GM12891 (cell line): ENCODE measurements around the gene SLC22A8.

ENCODE experiments used
- DNase-seq: peaks from one replicate; pipeline ENCODE4 v3.0.0; 2011; ENCODE audit warnings: low spot score; ENCODE audit not compliant: insufficient read length
- FAIRE-seq: peaks from 2 replicates; lab custom pipeline; 2011; peaks lifted over from hg19 to GRCh38; lab: Jason Lieb, UNC
- PAX5 ChIP-seq: IDR thresholded peaks from 2 replicates; pipeline ENCODE4 v1.6.1; 2011; ENCODE audit warnings: low read length, moderate library complexity, mild to moderate bottlenecking; ENCODE audit not compliant: insufficient read depth, severe bottlenecking
- POLR2A ChIP-seq: IDR thresholded peaks from 2 replicates; pipeline ENCODE4 v1.6.1; 2011; ENCODE audit warnings: low read depth, low read length, control low read depth
- POLR2AphosphoS5 ChIP-seq: IDR thresholded peaks from 2 replicates; pipeline ENCODE4 v1.6.1; 2011; ENCODE audit warnings: low read depth, low read length, control low read depth
- POU2F2 ChIP-seq: IDR thresholded peaks from 2 replicates; pipeline ENCODE4 v1.6.1; 2011; ENCODE audit warnings: low read depth, mild to moderate bottlenecking, control low read depth, low read length, moderate library complexity
- SPI1 ChIP-seq: IDR thresholded peaks from 2 replicates; pipeline ENCODE4 v1.6.1; 2011; ENCODE audit warnings: low read depth, low read length, control low read depth
- TAF1 ChIP-seq: IDR thresholded peaks from 2 replicates; pipeline ENCODE4 v1.6.1; 2011; ENCODE audit warnings: low read depth, low read length, control low read depth

Gene SLC22A8

GRCh38 chr11:63017306-63017974, 1.8 kb upstream of the SLC22A8 start:
- TF ChIP-seq POLR2A (no peak), TAF1 (no peak), POU2F2 (no peak), SPI1 (no peak), POLR2AphosphoS5 (no peak), PAX5 (no peak)
- DNase-seq: no peak
- FAIRE-seq: no peak

GRCh38 chr11:63014408-63015055, 1.1 kb downstream of the SLC22A8 start:
- FAIRE-seq (no peak), DNase-seq (no peak)
- TF ChIP-seq PAX5 (no peak), SPI1 (no peak)

DNA sequence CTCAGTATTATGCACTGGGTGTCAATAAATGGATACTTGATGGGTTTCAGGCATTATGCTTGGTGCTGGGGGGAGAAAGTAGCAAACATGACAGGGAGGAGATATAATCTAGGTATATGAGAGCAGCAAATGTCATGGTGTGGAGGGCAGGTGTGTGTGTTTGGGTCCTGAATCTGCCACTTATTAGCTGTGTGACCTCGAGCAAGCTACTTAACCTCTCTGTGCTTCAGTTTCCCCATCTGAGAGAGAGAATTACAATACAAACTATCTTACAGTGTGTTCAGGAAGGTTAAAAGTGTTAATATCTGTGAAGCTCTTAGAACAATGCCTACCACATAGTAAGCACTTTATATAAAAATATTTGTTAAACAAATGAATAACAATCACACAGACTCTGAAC, 2.8 kb downstream of the SLC22A8 start:
- FAIRE-seq (no peak), DNase-seq (no peak)
- TF ChIP-seq PAX5: no peak

GRCh38 chr11:63012430-63012829, 3.2 kb downstream of the SLC22A8 start:
- no peak for DNase-seq
- TF ChIP-seq SPI1 (no peak), PAX5 (no peak), POLR2AphosphoS5 (no peak), POLR2A (no peak), TAF1 (no peak), POU2F2 (no peak)
- FAIRE-seq: no peak

- no peak for FAIRE-seq
- no peak for TF ChIP-seq POU2F2
- no peak for TF ChIP-seq SPI1
- TF ChIP-seq POLR2A: no peak
- no peak for TF ChIP-seq TAF1
- no peak for TF ChIP-seq PAX5
- no peak for TF ChIP-seq POLR2AphosphoS5
- no peak for DNase-seq
These were observed 4.7 kb downstream of the SLC22A8 start for GRCh38 chr11:63010934-63011439.

DNA sequence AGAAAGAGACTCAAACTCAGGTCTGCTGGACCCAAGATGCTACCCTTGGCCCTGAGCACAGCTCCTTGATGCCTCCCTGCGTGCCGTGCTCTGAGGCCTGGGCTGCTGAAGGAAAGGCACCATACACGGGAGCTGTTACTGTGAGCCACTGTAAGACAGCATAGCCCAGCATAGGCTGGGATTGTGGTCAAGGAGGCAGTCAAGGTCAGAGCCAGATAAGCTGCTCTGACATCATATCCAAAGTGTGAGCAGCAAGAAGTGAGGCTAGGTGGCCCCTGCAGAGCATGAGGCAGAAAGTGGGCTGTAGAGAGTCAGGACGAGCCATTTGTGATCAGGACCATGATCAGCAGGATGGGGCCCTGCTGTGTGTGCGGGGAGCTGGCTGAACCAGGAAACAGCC, 7.7 kb downstream of the SLC22A8 start:
- DNase-seq: no peak
- FAIRE-seq: no peak
- TF ChIP-seq SPI1 (no peak), POU2F2 (no peak), POLR2AphosphoS5 (no peak), TAF1 (no peak), PAX5 (no peak), POLR2A (no peak)

GRCh38 chr11:63001456-63001855, 14.2 kb downstream of the SLC22A8 start:
- FAIRE-seq: no peak
- DNase-seq: no peak
- TF ChIP-seq PAX5 (no peak), TAF1 (no peak), SPI1 (no peak), POLR2A (no peak), POU2F2 (no peak), POLR2AphosphoS5 (no peak)

DNA sequence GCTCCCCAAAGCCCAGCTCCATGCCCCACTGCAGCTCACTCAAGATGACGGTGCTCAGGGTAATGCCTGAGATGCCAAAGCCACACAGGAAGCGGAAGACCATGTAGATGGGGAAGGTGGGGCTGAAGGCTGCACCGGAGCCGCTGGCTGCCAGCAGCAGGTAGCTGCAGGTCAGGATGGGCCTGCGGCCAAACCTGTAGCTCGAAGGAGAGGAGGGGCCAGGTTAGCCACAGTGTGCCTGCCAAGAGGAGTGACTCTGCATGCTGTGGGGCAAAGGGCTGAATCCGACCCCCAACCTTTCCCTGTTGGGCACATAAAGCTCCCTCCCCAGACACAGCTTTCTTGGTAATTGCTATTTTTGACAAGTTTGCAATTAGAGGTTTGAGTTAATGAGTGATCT, 16.0 kb downstream of the SLC22A8 start:
- FAIRE-seq (no peak), DNase-seq (no peak)
- no peak for TF ChIP-seq TAF1
- TF ChIP-seq SPI1: no peak
- no peak for TF ChIP-seq POLR2AphosphoS5
- TF ChIP-seq POU2F2: no peak
- TF ChIP-seq POLR2A: no peak
- no peak for TF ChIP-seq PAX5

GRCh38 chr11:62999156-62999555, 16.5 kb downstream of the SLC22A8 start:
- TF ChIP-seq POLR2A: no peak
- TF ChIP-seq POLR2AphosphoS5: no peak
- no peak for FAIRE-seq
- no peak for DNase-seq

GRCh38 chr11:62996271-62996670, 19.4 kb downstream of the SLC22A8 start:
- TF ChIP-seq POLR2AphosphoS5 (no peak), SPI1 (no peak), POU2F2 (no peak), POLR2A (no peak), PAX5 (no peak), TAF1 (no peak)
- no peak for DNase-seq
- no peak for FAIRE-seq
